ENCODE measurements around the gene ZFYVE27.

DNA sequence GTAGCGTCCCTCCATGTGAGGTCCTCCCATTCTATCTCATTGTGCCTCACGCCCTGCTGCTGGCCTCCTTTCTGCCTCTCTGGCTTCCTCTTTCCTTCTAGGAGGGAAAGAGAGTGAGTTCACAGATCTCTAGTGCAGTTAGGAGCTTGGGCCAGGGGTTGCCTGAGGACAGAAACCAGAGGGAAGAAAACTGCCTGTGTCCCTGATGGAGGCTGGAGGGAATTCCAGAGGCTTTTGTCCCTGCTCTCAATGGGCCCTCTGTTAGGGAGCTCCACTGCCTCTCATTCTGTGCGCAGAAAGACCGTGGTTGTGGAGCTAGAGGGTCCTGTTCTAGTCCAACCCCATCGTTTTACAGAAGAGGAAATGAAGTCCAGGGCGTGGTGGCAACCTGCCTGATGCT is 18.8 kb upstream of the ZFYVE27 start:
- no peak for TF ChIP-seq POLR2A (IDR thresholded peaks at IDR 0.05; ENCODE audit: low read depth, low read length)
- no peak for TF ChIP-seq TAF1 (IDR thresholded peaks at IDR 0.05; ENCODE audit: low read depth, low read length)

Measured in GM12891 (cell line).